Smooth muscle cell (in vitro differentiated cells): ENCODE data around the gene CTNND2. TPM values are rescaled to one million over a fixed set of nuclear protein-coding genes. Genes with fewer than 3 reads are reported as not detected.

ENCODE experiments used
- DNase-seq: peaks from one replicate; lab custom pipeline; 2025; ENCODE audit not compliant: unreplicated experiment; lab: John Stamatoyannopoulos, UW
- H2AFZ ChIP-seq: fragments of 200-600 bp; sonication (generic); 2 replicates; pipeline ENCODE4 v1.6.0; 2016; ENCODE audit warnings: antibody characterized with exemption, low read depth, mild to moderate bottlenecking
- H3F3A ChIP-seq: fragments of 200-600 bp; sonication (generic); 2 replicates; pipeline ENCODE4 v1.6.0; 2017; ENCODE audit warnings: antibody characterized with exemption, low read depth
- H3K27ac ChIP-seq: fragments of 200-600 bp; sonication (generic); 2 replicates; pipeline ENCODE4 v1.5.1; 2016; ENCODE audit warnings: low read depth, mild to moderate bottlenecking
- H3K27me3 ChIP-seq: fragments of 200-600 bp; sonication (generic); 2 replicates; pipeline ENCODE4 v1.6.1; 2016; ENCODE audit warnings: low read depth, mild to moderate bottlenecking
- H3K36me3 ChIP-seq: fragments of 200-600 bp; sonication (generic); 2 replicates; pipeline ENCODE4 v1.5.1; 2016; ENCODE audit warnings: low read depth
- H3K4me1 ChIP-seq: fragments of 200-600 bp; sonication (generic); 2 replicates; pipeline ENCODE4 v1.5.1; 2016; ENCODE audit warnings: low read depth
- H3K4me2 ChIP-seq: fragments of 200-600 bp; sonication (generic); 2 replicates; pipeline ENCODE4 v1.6.0; 2016; ENCODE audit warnings: mild to moderate bottlenecking
- H3K4me3 ChIP-seq: fragments of 200-600 bp; sonication (generic); 2 replicates; pipeline ENCODE4 v1.5.1; 2016; ENCODE audit warnings: mild to moderate bottlenecking
- H3K79me2 ChIP-seq: fragments of 200-600 bp; sonication (generic); 2 replicates; pipeline ENCODE4 v1.6.0; 2016; ENCODE audit warnings: low read depth, mild to moderate bottlenecking
- H3K9ac ChIP-seq: fragments of 200-600 bp; sonication (generic); 2 replicates; pipeline ENCODE4 v1.6.0; 2016; ENCODE audit warnings: low read depth
- H3K9me3 ChIP-seq: fragments of 200-600 bp; sonication (generic); replicated peaks from 2 replicates; pipeline ENCODE4 v1.5.1; 2016; ENCODE audit warnings: low read depth
- H4K20me1 ChIP-seq: fragments of 200-600 bp; sonication (generic); 2 replicates; pipeline ENCODE4 v1.6.0; 2016; ENCODE audit warnings: low read depth
- CTCF ChIP-seq: fragments of 200-600 bp; sonication (generic); IDR thresholded peaks from 2 replicates; pipeline ENCODE4 v1.5.1; 2017; ENCODE audit warnings: borderline replicate concordance, mild to moderate bottlenecking, antibody characterized with exemption; ENCODE audit not compliant: insufficient read depth, poor library complexity, severe bottlenecking
- WGBS: methylation state at CpG from one replicate; pipeline ENCODE4 v1.1.7; 2016; ENCODE audit warnings: low lambda C conversion rate; 5-methylcytosine and 5-hydroxymethylcytosine counted together
- polyA plus RNA-seq: library from polyadenylated mRNA; unstranded; fragments of >200 nt; fragmentation: Nextera tagmentation; extraction: Ambion mirVana; gene quantifications from 2 replicates; pipeline ENCODE4 v1.2.1, GENCODE V29; 2016
- total RNA-seq: library from RNA; depleted of rRNA; stranded (reverse); fragments of >200 nt; gene quantifications from 2 replicates; pipeline ENCODE4 v1.2.3, GENCODE V29; 2014

CTNND2 gene
- total and polyA plus RNA-seq, 2 experiments from 2014 or later = 2.7 to 5.8 TPM

GRCh38 chr5:11560915-11561697 lies 343.1 kb downstream of the CTNND2 start:
- no peak overlapping the region for H2AFZ ChIP-seq
- no peak for TF ChIP-seq CTCF
- no peaks in the 10 kb centered on the region for H3K79me2 ChIP-seq
- H4K20me1 ChIP-seq = no peaks in the 10 kb centered on the region
- WGBS = 92% methylated on average over 4 of the region's 4 CpGs
- no peaks in the 10 kb centered on the region for H3K36me3 ChIP-seq
- H3K4me2 ChIP-seq = no peak overlapping the region
- no peak overlapping the region for H3K4me3 ChIP-seq
- no peak overlapping the region for H3K9ac ChIP-seq
- H3F3A ChIP-seq = no peaks in the 10 kb centered on the region
- H3K27ac ChIP-seq = no peak overlapping the region
- no peaks in the 10 kb centered on the region for H3K27me3 ChIP-seq
- no peak for DNase-seq
- H3K9me3 ChIP-seq = no peaks in the 10 kb centered on the region
- H3K4me1 ChIP-seq = no peaks in the 10 kb centered on the region

- 49% methylated on average over 3 of the region's 3 CpGs for WGBS
- no peaks in the 10 kb centered on the region for H3K36me3 ChIP-seq
- DNase-seq = no peak
- H3K4me1 ChIP-seq = no peaks in the 10 kb centered on the region
- no peak for TF ChIP-seq CTCF
- no peaks in the 10 kb centered on the region for H4K20me1 ChIP-seq
- H3K9ac ChIP-seq = no peak overlapping the region
- H3K79me2 ChIP-seq = no peaks in the 10 kb centered on the region
- H3K27me3 ChIP-seq = no peaks in the 10 kb centered on the region
- H3F3A ChIP-seq = no peaks in the 10 kb centered on the region
- no peaks in the 10 kb centered on the region for H3K9me3 ChIP-seq
- H2AFZ ChIP-seq = no peak overlapping the region
- H3K4me3 ChIP-seq = no peak overlapping the region
- H3K27ac ChIP-seq = no peak overlapping the region
- H3K4me2 ChIP-seq = no peak overlapping the region
These were observed 347.2 kb downstream of the CTNND2 start for GRCh38 chr5:11557063-11557462.

- Histone ChIP-seq H3K36me3 (no peaks in the 10 kb centered on the region), H3K27me3 (no peaks in the 10 kb centered on the region), H3K9me3 (no peaks in the 10 kb centered on the region), H2AFZ (no peak overlapping the region), H3K4me2 (no peak overlapping the region), H4K20me1 (no peaks in the 10 kb centered on the region), H3K4me3 (no peak overlapping the region), H3F3A (no peaks in the 10 kb centered on the region), H3K79me2 (no peaks in the 10 kb centered on the region), H3K27ac (no peak overlapping the region), H3K9ac (no peak overlapping the region), H3K4me1 (no peaks in the 10 kb centered on the region)
- no peak for DNase-seq
- WGBS = 58% methylated on average over 4 of the region's 4 CpGs
- no peak for TF ChIP-seq CTCF
These were observed 349.1 kb downstream of the CTNND2 start for GRCh38 chr5:11555171-11555570.

GRCh38 chr5:11547730-11548129 lies 356.5 kb downstream of the CTNND2 start:
- no peak for DNase-seq
- Histone ChIP-seq H3F3A (no peaks in the 10 kb centered on the region), H3K36me3 (no peaks in the 10 kb centered on the region), H3K4me3 (no peak overlapping the region), H3K4me2 (no peak overlapping the region), H3K4me1 (no peaks in the 10 kb centered on the region), H3K27me3 (no peaks in the 10 kb centered on the region), H4K20me1 (no peaks in the 10 kb centered on the region), H3K9ac (no peak overlapping the region), H2AFZ (no peak overlapping the region), H3K27ac (no peak overlapping the region), H3K9me3 (no peaks in the 10 kb centered on the region), H3K79me2 (no peaks in the 10 kb centered on the region)
- 71% methylated on average over 5 of the region's 5 CpGs for WGBS
- no peak for TF ChIP-seq CTCF
